ENCODE results near the gene BRAF. TPM values are rescaled to one million over a fixed set of nuclear protein-coding genes. Genes with fewer than 3 reads are reported as not detected.

The BRAF gene
- total RNA-seq, 4 donors from 2014 or later: 34.0 to 50.7 (median 36.8) TPM

- Histone ChIP-seq H3K9me3 (no peaks in the 10 kb centered on the region), H3K27me3 (no peaks in the 10 kb centered on the region), H3K4me1 (peaks cover 0 to 11% (median 5%) of the 10 kb centered on the region in 4 donors), H3K4me3 (no peak overlapping the region), H3K27ac (replicated peaks in 1 of 4) (no peak overlapping the region), H3K36me3 (no peaks in the 10 kb centered on the region)
- DNase-seq (ENCODE audit: extremely low spot score): no peak
- TF ChIP-seq CTCF (IDR thresholded peaks at IDR 0.05) (no peak), POLR2A (IDR thresholded peaks at IDR 0.05; ENCODE audit: low read depth) (no peak), EP300 (IDR thresholded peaks at IDR 0.05) (no peak), POLR2AphosphoS5 (IDR thresholded peaks at IDR 0.05) (no peak)
- intact Hi-C loops (cut with DNase I): no loop called here
Measured at GRCh38 chr7:140866926-140867325, 57.8 kb downstream of the BRAF start.

- Histone ChIP-seq H3K9me3 (no peaks in the 10 kb centered on the region), H3K27me3 (no peaks in the 10 kb centered on the region), H3K4me3 (no peak overlapping the region), H3K27ac (replicated peaks in 1 of 4) (no peak overlapping the region), H3K4me1 (peaks cover 0 to 14% (median 5%) of the 10 kb centered on the region in 4 donors), H3K36me3 (no peaks in the 10 kb centered on the region)
- TF ChIP-seq POLR2A (IDR thresholded peaks at IDR 0.05; ENCODE audit: low read depth) (no peak), POLR2AphosphoS5 (IDR thresholded peaks at IDR 0.05) (no peak), CTCF (IDR thresholded peaks at IDR 0.05) (no peak), EP300 (IDR thresholded peaks at IDR 0.05) (no peak)
- intact Hi-C loops (cut with DNase I): no loop called here
- 95% methylated on average over 3 of the region's 3 CpGs for WGBS
- no peak for DNase-seq (ENCODE audit: extremely low spot score)
Measured at GRCh38 chr7:140864732-140865131, 60.0 kb downstream of the BRAF start.

DNA sequence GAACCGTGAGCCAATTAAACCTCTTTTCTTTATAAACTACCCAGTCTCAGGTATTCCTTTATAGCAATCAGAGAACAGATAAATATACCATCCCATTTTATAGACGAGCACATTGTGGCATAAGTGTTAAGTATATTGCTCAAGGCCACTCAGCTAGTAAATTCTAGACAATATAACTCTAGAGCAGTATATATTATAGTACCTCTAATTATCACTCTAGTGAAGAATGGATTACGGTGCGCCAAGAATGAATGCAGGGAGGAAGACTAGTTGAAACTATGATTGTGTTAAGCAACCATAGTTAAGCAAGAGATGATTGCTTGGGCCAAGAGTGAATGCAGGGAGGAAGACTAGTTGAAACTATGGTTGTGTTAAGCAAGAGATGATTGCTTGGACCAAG, 60.9 kb downstream of the BRAF start:
- H3K9me3 ChIP-seq: no peaks in the 10 kb centered on the region
- TF ChIP-seq POLR2A (IDR thresholded peaks at IDR 0.05; ENCODE audit: low read depth) (no peak), POLR2AphosphoS5 (IDR thresholded peaks at IDR 0.05) (no peak), EP300 (IDR thresholded peaks at IDR 0.05) (no peak), CTCF (IDR thresholded peaks at IDR 0.05) (no peak)
- intact Hi-C loops (cut with DNase I): no loop called here
- H3K36me3 ChIP-seq: no peaks in the 10 kb centered on the region
- no peak overlapping the region for H3K27ac ChIP-seq (replicated peaks in 1 of 4)
- no peak for DNase-seq (ENCODE audit: extremely low spot score)
- H3K27me3 ChIP-seq: no peaks in the 10 kb centered on the region
- peaks cover 0 to 14% (median 3%) of the 10 kb centered on the region in 4 donors for H3K4me1 ChIP-seq
- no peak overlapping the region for H3K4me3 ChIP-seq
- 93% methylated on average over 4 of the region's 4 CpGs for WGBS

- no peak overlapping the region for H3K27ac ChIP-seq (replicated peaks in 1 of 4)
- TF ChIP-seq CTCF (IDR thresholded peaks at IDR 0.05) (no peak), POLR2A (IDR thresholded peaks at IDR 0.05; ENCODE audit: low read depth) (no peak)
- H3K36me3 ChIP-seq: no peaks in the 10 kb centered on the region
- WGBS: 95% methylated on average over 2 of the region's 2 CpGs
- no peaks in the 10 kb centered on the region for H3K9me3 ChIP-seq
- H3K27me3 ChIP-seq: no peaks in the 10 kb centered on the region
- no peak for DNase-seq (ENCODE audit: extremely low spot score)
- H3K4me3 ChIP-seq: no peak overlapping the region
- intact Hi-C loops (cut with DNase I): no loop called here
- H3K4me1 ChIP-seq: peaks cover 0 to 11% (median 2%) of the 10 kb centered on the region in 4 donors
Measured at GRCh38 chr7:140863184-140863583, 61.5 kb downstream of the BRAF start.

DNA sequence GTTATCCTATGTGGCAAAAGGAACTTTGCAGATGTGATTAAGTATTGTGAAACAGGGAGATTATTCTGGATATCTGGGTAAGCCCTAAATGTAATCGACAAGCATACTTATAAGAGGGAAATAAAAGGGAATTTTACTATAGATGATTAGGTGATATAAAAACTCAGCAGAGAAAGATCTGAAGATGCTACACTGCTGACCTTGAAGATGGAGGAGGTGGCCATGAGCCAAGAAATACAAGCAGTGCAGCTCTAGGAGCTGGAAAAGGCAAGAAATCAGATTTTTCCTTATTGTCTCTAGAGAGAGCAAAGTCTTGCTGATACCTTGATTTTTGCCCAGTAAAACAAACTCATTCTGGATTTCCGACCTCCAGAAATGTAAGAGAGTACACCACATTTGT, 67.7 kb downstream of the BRAF start:
- TF ChIP-seq EP300 (IDR thresholded peaks at IDR 0.05) (no peak), POLR2A (IDR thresholded peaks at IDR 0.05; ENCODE audit: low read depth) (no peak), CTCF (IDR thresholded peaks at IDR 0.05) (no peak), POLR2AphosphoS5 (IDR thresholded peaks at IDR 0.05) (no peak)
- WGBS: 71% methylated on average over 2 of the region's 2 CpGs
- no peaks in the 10 kb centered on the region for H3K9me3 ChIP-seq
- H3K4me3 ChIP-seq: no peak overlapping the region
- no peaks in the 10 kb centered on the region for H3K36me3 ChIP-seq
- peaks cover 0 to 15% (median 8%) of the 10 kb centered on the region in 4 donors for H3K4me1 ChIP-seq
- intact Hi-C loops (cut with DNase I): no loop called here
- H3K27ac ChIP-seq (replicated peaks in 1 of 4): no peak overlapping the region
- DNase-seq (ENCODE audit: extremely low spot score): no peak
- no peaks in the 10 kb centered on the region for H3K27me3 ChIP-seq
